GM18498 (cell line): ENCODE data around the gene GPR75.

ENCODE experiments used
- ATAC-seq: cut with Tn5 transposase; IDR thresholded peaks from one replicate; pipeline ENCODE4 v1.9.1; 2021; ENCODE audit warnings: mild to moderate bottlenecking, moderate library complexity; ENCODE audit not compliant: unreplicated experiment

The GPR75 gene

GRCh38 chr2:53859206-53860181, at the start of gene GPR75:
GPR75 (minus strand) TSS chr2:53859967; CDS start chr2:53854756, 5,211 bp downstream.
- no peak for ATAC-seq

- ATAC-seq = no peak
Observed at GRCh38 chr2:53907582-53907981, 47.8 kb upstream of the GPR75 start.

- no peak for ATAC-seq
Observed at GRCh38 chr2:53905396-53905795, 45.6 kb upstream of the GPR75 start.

- ATAC-seq = no peak
Observed at GRCh38 chr2:53903011-53903410, 43.2 kb upstream of the GPR75 start.

GRCh38 chr2:53901192-53901591, 41.4 kb upstream of the GPR75 start:
- ATAC-seq = no peak

GRCh38 chr2:53896864-53897263, 37.1 kb upstream of the GPR75 start:
- no peak for ATAC-seq

GRCh38 chr2:53886406-53887280, 26.9 kb upstream of the GPR75 start:
- no peak for ATAC-seq

- ATAC-seq = no peak
Observed at GRCh38 chr2:53884883-53885282, 25.1 kb upstream of the GPR75 start.

- ATAC-seq = no peak
Observed at GRCh38 chr2:53881986-53882385, 22.2 kb upstream of the GPR75 start.

GRCh38 chr2:53881360-53881759, 21.6 kb upstream of the GPR75 start:
- no peak for ATAC-seq

- ATAC-seq = no peak
Observed at GRCh38 chr2:53880756-53881155, 21.0 kb upstream of the GPR75 start.

GRCh38 chr2:53877556-53877955, 17.8 kb upstream of the GPR75 start:
- ATAC-seq = no peak

- no peak for ATAC-seq
Observed at GRCh38 chr2:53877112-53877511, 17.3 kb upstream of the GPR75 start.

- ATAC-seq = no peak
Observed at GRCh38 chr2:53874401-53874950, 14.7 kb upstream of the GPR75 start.

- no peak for ATAC-seq
Observed at GRCh38 chr2:53867773-53868172, 8.0 kb upstream of the GPR75 start.

GRCh38 chr2:53867169-53867568, 7.4 kb upstream of the GPR75 start:
- ATAC-seq = no peak

- no peak for ATAC-seq
Observed at GRCh38 chr2:53865962-53866361, 6.2 kb upstream of the GPR75 start.

- ATAC-seq = no peak
Observed at GRCh38 chr2:53865264-53865663, 5.5 kb upstream of the GPR75 start.

GRCh38 chr2:53863538-53864227, 3.9 kb upstream of the GPR75 start:
- ATAC-seq = no peak

- no peak for ATAC-seq
Observed at GRCh38 chr2:53861824-53862223, 2.1 kb upstream of the GPR75 start.

- ATAC-seq = no peak
Observed at GRCh38 chr2:53856272-53856671, 3.5 kb downstream of the GPR75 start.
